Measurements from ENCODE around the gene CBX1. TPM values are rescaled to one million over a fixed set of nuclear protein-coding genes. Genes with fewer than 3 reads are reported as not detected.

CBX1 gene
- total and polyA plus RNA-seq, 2 of the 4 experiments (the other 2 are of a cell fraction) = 35.0 to 54.9 TPM

DNA sequence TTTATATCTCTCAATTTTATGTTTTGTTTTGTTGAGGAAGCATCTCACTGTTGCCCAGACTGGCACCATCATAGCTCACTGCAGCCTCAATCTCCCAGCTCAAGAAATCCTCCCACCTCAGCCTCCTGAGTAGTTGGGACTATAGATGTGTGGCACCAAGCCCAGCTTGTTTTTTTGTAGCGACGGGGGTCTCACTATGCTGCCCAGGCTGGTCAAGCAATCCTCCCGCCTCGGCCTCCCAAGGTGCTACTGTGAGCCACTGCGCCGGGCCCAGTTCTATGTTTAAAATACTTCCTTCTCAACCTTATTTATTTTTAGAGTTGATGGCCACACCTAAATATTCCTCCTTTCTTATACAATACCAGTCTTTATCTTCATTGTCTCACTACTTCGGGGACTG, 55.0 kb downstream of the CBX1 start:
- Histone ChIP-seq H4K20me1 (ENCODE audit: insufficient read depth, low read length) (peaks cover 11% of the 10 kb centered on the region), H3K36me3 (ENCODE audit: control insufficient read depth, insufficient read depth, low read length) (peaks cover 7% of the 10 kb centered on the region; the same call in 1 of the 2 replicates), H4K91ac (ENCODE audit: insufficient read depth, low read depth, low read length) (no peak overlapping the region), H2AK5ac (ENCODE audit: low read depth, low read length) (no peak overlapping the region), H3K23ac (ENCODE audit: low read depth, low read length) (no peak overlapping the region), H3K4me1 (ENCODE audit: control insufficient read depth, insufficient read depth, low read length) (peaks cover 9% of the 10 kb centered on the region), H4K8ac (ENCODE audit: low read depth in 2 of 2, low read length in 2 of 2) (no peak overlapping the region), H3K4me3 (ENCODE audit: insufficient read depth, low read depth, low read length) (no peak overlapping the region), H2BK5ac (ENCODE audit: low read depth, low read length, poor library complexity, severe bottlenecking) (no peak overlapping the region), H4K5ac (ENCODE audit: low read depth, low read length) (no peak overlapping the region), H2BK20ac (ENCODE audit: low read depth, low read length) (no peak overlapping the region), H3K4me2 (ENCODE audit: low read depth, low read length) (no peak overlapping the region), H3K27me3 (ENCODE audit: control insufficient read depth, insufficient read depth, low read length) (no peaks in the 10 kb centered on the region), H2BK15ac (ENCODE audit: low read depth, low read length) (no peak overlapping the region), H2AK9ac (replicated peaks; ENCODE audit: low read depth, low read length, poor library complexity) (no peak overlapping the region), H3K9me3 (ENCODE audit: control insufficient read depth, insufficient read depth, low read length) (no peaks in the 10 kb centered on the region), H3K79me1 (ENCODE audit: low read depth in 1 of 2, low read length in 2 of 2) (peaks cover 11 to 50% of the 10 kb centered on the region in 2 experiments), H3K27ac (ENCODE audit: insufficient read depth, low read length) (no peak overlapping the region), H3K9ac (ENCODE audit: low read depth, low read length) (no peak overlapping the region), H3K14ac (replicated peaks; ENCODE audit: low read depth, low read length) (no peak overlapping the region), H2AFZ (replicated peaks; ENCODE audit: low read length, poor library complexity) (no peak overlapping the region), H3K18ac (ENCODE audit: low read depth, low read length) (no peak overlapping the region), H3K9me1 (ENCODE audit: insufficient read depth, low read length) (peaks cover 10% of the 10 kb centered on the region), H3K4ac (ENCODE audit: low read depth, low read length) (no peak overlapping the region), H2BK120ac (ENCODE audit: low read depth, low read length) (no peak overlapping the region), H3K56ac (ENCODE audit: extremely low read depth, insufficient read depth, low read length) (no peak overlapping the region)
- no peak for DNase-seq
- WGBS, 2 experiments (ENCODE audit: extremely low coverage in 2 of 2, insufficient read length in 1 of 2) = no CpG with 5 or more reads among the region's 7 CpGs
- in situ Hi-C loops (cut with MboI; ENCODE audit: low sequenced_read_pairs) (no loop called here), dilution Hi-C loops (cut with HindIII; ENCODE audit: low sequenced_read_pairs, unreplicated experiment) (no loop called here), intact Hi-C loops (cut with micrococcal nuclease) (loop anchor here (5.0 kb wide), 1 partner anchor 446 kb away; no protein-coding TSS in a partner anchor)
- TF ChIP-seq MAZ (IDR thresholded peaks at IDR 0.05; ENCODE audit: borderline replicate concordance, low read depth, low read length) = no peak
- TF ChIP-seq USF2 (IDR thresholded peaks at IDR 0.05; ENCODE audit: low read depth, low read length) = no peak
- no peak for TF ChIP-seq FOS (IDR thresholded peaks at IDR 0.05; ENCODE audit: low read depth, low read length)
- no peak for TF ChIP-seq RCOR1 (IDR thresholded peaks at IDR 0.05; ENCODE audit: insufficient replicate concordance, low read length)
- TF ChIP-seq MXI1 (IDR thresholded peaks at IDR 0.05; ENCODE audit: borderline replicate concordance, low read depth, low read length) = no peak
- TF ChIP-seq RAD21 (IDR thresholded peaks at IDR 0.05; ENCODE audit: low read length) = no peak
- no peak for TF ChIP-seq NFE2L2 (IDR thresholded peaks at IDR 0.05; ENCODE audit: low read depth, low read length)
- TF ChIP-seq RFX5 (IDR thresholded peaks at IDR 0.05; ENCODE audit: low read depth, low read length) = no peak
- no peak for TF ChIP-seq CHD1 (IDR thresholded peaks at IDR 0.05; ENCODE audit: low read depth, low read length)
- TF ChIP-seq MAFK (IDR thresholded peaks at IDR 0.05; ENCODE audit: low read depth, low read length) = no peak
- TF ChIP-seq, protein P1, sequence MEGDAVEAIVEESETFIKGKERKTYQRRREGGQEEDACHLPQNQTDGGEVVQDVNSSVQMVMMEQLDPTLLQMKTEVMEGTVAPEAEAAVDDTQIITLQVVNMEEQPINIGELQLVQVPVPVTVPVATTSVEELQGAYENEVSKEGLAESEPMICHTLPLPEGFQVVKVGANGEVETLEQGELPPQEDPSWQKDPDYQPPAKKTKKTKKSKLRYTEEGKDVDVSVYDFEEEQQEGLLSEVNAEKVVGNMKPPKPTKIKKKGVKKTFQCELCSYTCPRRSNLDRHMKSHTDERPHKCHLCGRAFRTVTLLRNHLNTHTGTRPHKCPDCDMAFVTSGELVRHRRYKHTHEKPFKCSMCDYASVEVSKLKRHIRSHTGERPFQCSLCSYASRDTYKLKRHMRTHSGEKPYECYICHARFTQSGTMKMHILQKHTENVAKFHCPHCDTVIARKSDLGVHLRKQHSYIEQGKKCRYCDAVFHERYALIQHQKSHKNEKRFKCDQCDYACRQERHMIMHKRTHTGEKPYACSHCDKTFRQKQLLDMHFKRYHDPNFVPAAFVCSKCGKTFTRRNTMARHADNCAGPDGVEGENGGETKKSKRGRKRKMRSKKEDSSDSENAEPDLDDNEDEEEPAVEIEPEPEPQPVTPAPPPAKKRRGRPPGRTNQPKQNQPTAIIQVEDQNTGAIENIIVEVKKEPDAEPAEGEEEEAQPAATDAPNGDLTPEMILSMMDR (conservative IDR thresholded peaks at IDR 0.05; ENCODE audit: low read depth, low read length) = no peak
- no peak for TF ChIP-seq CEBPB (IDR thresholded peaks at IDR 0.05; ENCODE audit: low read depth, low read length)
- no peak for TF ChIP-seq BHLHE40 (IDR thresholded peaks at IDR 0.05; ENCODE audit: low read depth, low read length)
- no peak for TF ChIP-seq POLR2A (IDR thresholded peaks at IDR 0.05; ENCODE audit: low read depth, low read length)
- TF ChIP-seq, protein P2, sequence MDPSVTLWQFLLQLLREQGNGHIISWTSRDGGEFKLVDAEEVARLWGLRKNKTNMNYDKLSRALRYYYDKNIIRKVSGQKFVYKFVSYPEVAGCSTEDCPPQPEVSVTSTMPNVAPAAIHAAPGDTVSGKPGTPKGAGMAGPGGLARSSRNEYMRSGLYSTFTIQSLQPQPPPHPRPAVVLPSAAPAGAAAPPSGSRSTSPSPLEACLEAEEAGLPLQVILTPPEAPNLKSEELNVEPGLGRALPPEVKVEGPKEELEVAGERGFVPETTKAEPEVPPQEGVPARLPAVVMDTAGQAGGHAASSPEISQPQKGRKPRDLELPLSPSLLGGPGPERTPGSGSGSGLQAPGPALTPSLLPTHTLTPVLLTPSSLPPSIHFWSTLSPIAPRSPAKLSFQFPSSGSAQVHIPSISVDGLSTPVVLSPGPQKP (IDR thresholded peaks at IDR 0.05; ENCODE audit: borderline replicate concordance, low read depth, low read length) = no peak
- no peak for TF ChIP-seq SMC3 (IDR thresholded peaks at IDR 0.05; ENCODE audit: low read depth, low read length)
- no TSS peak for BruUV-seq (replicated peaks)
- ATAC-seq (ENCODE audit: low read depth) = no peak
- POLR2A ChIA-PET (ENCODE audit: unreplicated experiment) = no interaction called here
- CTCF ChIA-PET = interaction anchor here (1.8 kb wide), 1 partner anchor 20 kb away, joined by 11 read pairs; no protein-coding TSS in a partner anchor
